Measurements from ENCODE around the gene CEP164.
"Not testable (repeated sequence)": the region's sequence is repeated elsewhere in the genome, so short reads cannot be mapped to it uniquely, and the experiment has no call there.

Gene CEP164

GRCh38 chr11:117449111-117449693, 121.5 kb downstream of the CEP164 start:
- no peak for TF ChIP-seq CTCF (conservative IDR thresholded peaks at IDR 0.05; ENCODE audit: low read depth)
- ChIA-PET POLR2A (ENCODE audit: low non-redundant PET) (no interaction called here), CTCF (no interaction called here)
- no peak overlapping the region for H3K27ac ChIP-seq
- DNase-seq (ENCODE audit: low spot score): no peak

- no peak overlapping the region for H3K27ac ChIP-seq
- POLR2A ChIA-PET (ENCODE audit: low non-redundant PET): no interaction called here
- DNase-seq (ENCODE audit: low spot score): no peak
- CTCF ChIA-PET: no interaction called here
- no peak for TF ChIP-seq CTCF (conservative IDR thresholded peaks at IDR 0.05; ENCODE audit: low read depth)
These were observed 126.4 kb downstream of the CEP164 start for GRCh38 chr11:117453886-117454563.

GRCh38 chr11:117454564-117454917, 126.9 kb downstream of the CEP164 start:
- POLR2A ChIA-PET (ENCODE audit: low non-redundant PET): no interaction called here
- CTCF ChIA-PET: no interaction called here
- no peak for TF ChIP-seq CTCF (conservative IDR thresholded peaks at IDR 0.05; ENCODE audit: low read depth)

GRCh38 chr11:117456027-117456720, 128.5 kb downstream of the CEP164 start:
- no peak overlapping the region for H3K27ac ChIP-seq
- POLR2A ChIA-PET (ENCODE audit: low non-redundant PET): no interaction called here
- DNase-seq (ENCODE audit: low spot score): no peak
- no peak for TF ChIP-seq CTCF (conservative IDR thresholded peaks at IDR 0.05; ENCODE audit: low read depth)
- CTCF ChIA-PET: no interaction called here

More at GRCh38 chr11:117454564-117454917, 126.9 kb downstream of the CEP164 start:
- no peak for DNase-seq (ENCODE audit: low spot score)
- no peak overlapping the region for H3K27ac ChIP-seq

GRCh38 chr11:117456721-117457029, 129.0 kb downstream of the CEP164 start:
- CTCF ChIA-PET; DNase-seq (ENCODE audit: low spot score); H3K27ac ChIP-seq; POLR2A ChIA-PET (ENCODE audit: low non-redundant PET): not testable (repeated sequence)

GRCh38 chr11:117457031-117457785, 129.6 kb downstream of the CEP164 start:
- no peak for TF ChIP-seq CTCF (conservative IDR thresholded peaks at IDR 0.05; ENCODE audit: low read depth)
- no peak for DNase-seq (ENCODE audit: low spot score)
- no peak overlapping the region for H3K27ac ChIP-seq
- POLR2A ChIA-PET (ENCODE audit: low non-redundant PET): no interaction called here
- CTCF ChIA-PET: interaction anchor here (0.6 kb wide), 1 partner anchor 260 kb away, joined by 3 read pairs; no protein-coding TSS in a partner anchor
